VCaP (cell line): ENCODE measurements around the gene SDC1.

ENCODE experiments used
- H3K27ac ChIP-seq: fragments of 450-650 bp; 2 replicates; pipeline ENCODE4 v1.5.1; 2017
- CTCF ChIP-seq: fragments of 450-650 bp; conservative IDR thresholded peaks from 2 replicates; pipeline ENCODE4 v1.5.1; 2017; ENCODE audit warnings: mild to moderate bottlenecking, moderate library complexity

The SDC1 gene

GRCh38 chr2:20178249-20178607 is 46.7 kb downstream of the SDC1 start:
- TF ChIP-seq CTCF, result no peak
- H3K27ac ChIP-seq, result peak overlapping the region; percentile 71; the same call in 1 of the 2 replicates

- TF ChIP-seq CTCF, result no peak
- H3K27ac ChIP-seq, result peak overlapping the region; percentile 71; the same call in 1 of the 2 replicates
Measured at GRCh38 chr2:20177556-20178248, 47.2 kb downstream of the SDC1 start.

DNA sequence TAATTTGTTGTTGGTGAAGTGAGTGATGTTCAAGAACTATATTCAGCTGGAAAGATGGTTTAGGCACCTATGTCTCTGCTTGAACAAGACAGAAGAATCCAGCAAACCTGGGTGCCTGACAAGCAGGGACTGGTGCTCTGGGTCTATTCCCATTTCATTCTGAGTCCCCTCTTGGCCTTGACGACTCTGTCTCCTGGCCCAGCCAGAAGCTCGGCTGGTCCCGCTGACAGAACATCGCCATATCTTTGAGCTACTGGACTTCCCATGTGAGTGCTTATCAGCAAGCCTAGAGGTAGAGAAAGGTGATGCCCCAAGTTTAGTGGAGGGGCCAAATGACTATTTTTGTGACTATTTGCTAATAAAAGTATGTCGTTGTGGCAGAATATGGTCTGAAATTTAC is 48.2 kb downstream of the SDC1 start:
- TF ChIP-seq CTCF, result no peak
- H3K27ac ChIP-seq, result no peak overlapping the region

- no peak for TF ChIP-seq CTCF
- no peak overlapping the region for H3K27ac ChIP-seq
Measured at GRCh38 chr2:20175931-20176330, 49.0 kb downstream of the SDC1 start.

- TF ChIP-seq CTCF, result no peak
- no peak overlapping the region for H3K27ac ChIP-seq
Measured at GRCh38 chr2:20175267-20175666, 49.7 kb downstream of the SDC1 start.

GRCh38 chr2:20174410-20174809 is 50.5 kb downstream of the SDC1 start:
- H3K27ac ChIP-seq, result no peak overlapping the region
- TF ChIP-seq CTCF, result no peak

GRCh38 chr2:20173496-20174402 is 51.2 kb downstream of the SDC1 start:
- no peak overlapping the region for H3K27ac ChIP-seq
- TF ChIP-seq CTCF, result no peak
